ENCODE measurements around the gene TLK2. TPM values are rescaled to one million over a fixed set of nuclear protein-coding genes. Genes with fewer than 3 reads are reported as not detected.

The TLK2 gene
- total RNA-seq, 1 experiment from 2014 or later = 54.7 TPM

- Histone ChIP-seq H3K36me3 (ENCODE audit: insufficient read depth, low read length, poor library complexity, severe bottlenecking) (no peaks in the 10 kb centered on the region), H3K27me3 (replicated peaks; ENCODE audit: insufficient read depth, low read depth, low read length, poor library complexity) (no peaks in the 10 kb centered on the region), H3K9me3 (ENCODE audit: low read depth, low read length, poor library complexity, severe bottlenecking) (peaks cover 4% of the 10 kb centered on the region), H3K27ac (ENCODE audit: low read depth, low read length, poor library complexity, severe bottlenecking) (no peak overlapping the region), H3K4me3 (ENCODE audit: low read depth, low read length, poor library complexity, severe bottlenecking) (no peak overlapping the region), H3K4me1 (ENCODE audit: insufficient read depth, low read length, poor library complexity, severe bottlenecking) (peaks cover 6% of the 10 kb centered on the region)
- ChIA-PET POLR2A (ENCODE audit: low non-redundant PET) (no interaction called here), CTCF (no interaction called here)
- TF ChIP-seq, protein P1, sequence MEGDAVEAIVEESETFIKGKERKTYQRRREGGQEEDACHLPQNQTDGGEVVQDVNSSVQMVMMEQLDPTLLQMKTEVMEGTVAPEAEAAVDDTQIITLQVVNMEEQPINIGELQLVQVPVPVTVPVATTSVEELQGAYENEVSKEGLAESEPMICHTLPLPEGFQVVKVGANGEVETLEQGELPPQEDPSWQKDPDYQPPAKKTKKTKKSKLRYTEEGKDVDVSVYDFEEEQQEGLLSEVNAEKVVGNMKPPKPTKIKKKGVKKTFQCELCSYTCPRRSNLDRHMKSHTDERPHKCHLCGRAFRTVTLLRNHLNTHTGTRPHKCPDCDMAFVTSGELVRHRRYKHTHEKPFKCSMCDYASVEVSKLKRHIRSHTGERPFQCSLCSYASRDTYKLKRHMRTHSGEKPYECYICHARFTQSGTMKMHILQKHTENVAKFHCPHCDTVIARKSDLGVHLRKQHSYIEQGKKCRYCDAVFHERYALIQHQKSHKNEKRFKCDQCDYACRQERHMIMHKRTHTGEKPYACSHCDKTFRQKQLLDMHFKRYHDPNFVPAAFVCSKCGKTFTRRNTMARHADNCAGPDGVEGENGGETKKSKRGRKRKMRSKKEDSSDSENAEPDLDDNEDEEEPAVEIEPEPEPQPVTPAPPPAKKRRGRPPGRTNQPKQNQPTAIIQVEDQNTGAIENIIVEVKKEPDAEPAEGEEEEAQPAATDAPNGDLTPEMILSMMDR (conservative IDR thresholded peaks at IDR 0.05; ENCODE audit: low read depth, low read length) = no peak
- no peak for TF ChIP-seq EZH2 (IDR thresholded peaks at IDR 0.05; ENCODE audit: borderline replicate concordance, low read depth, low read length, poor library complexity, severe bottlenecking)
- DNase-seq (ENCODE audit: low spot score) = no peak
- BruUV-seq (replicated peaks) = no TSS peak
- intact Hi-C loops (cut with micrococcal nuclease; ENCODE audit: unreplicated experiment) = no loop called here
Measured at GRCh38 chr17:62662855-62663254, 184.2 kb downstream of the TLK2 start.

Other genes starting within 250 kb of the TLK2 start
- gene EFCAB3, start 98.3 kb upstream of the TLK2 start, total RNA-seq (2021) = not detected in 2 replicates
- 43.8 and 44.9 TPM in 2 replicates for gene METTL2A, start 54.9 kb upstream of the TLK2 start, total RNA-seq (2021)
- 34.3 and 57.1 TPM in 2 replicates for gene MRC2, start 148.8 kb downstream of the TLK2 start, total RNA-seq (2021)

All from A673 (cell line).